GM19240 (cell line): ENCODE data around the gene ACSM6.

Experiments used
- DNase-seq: peaks from one replicate; pipeline ENCODE4 v3.0.0; 2011; ENCODE audit warnings: low spot score; ENCODE audit not compliant: insufficient read length

ACSM6 gene

DNA sequence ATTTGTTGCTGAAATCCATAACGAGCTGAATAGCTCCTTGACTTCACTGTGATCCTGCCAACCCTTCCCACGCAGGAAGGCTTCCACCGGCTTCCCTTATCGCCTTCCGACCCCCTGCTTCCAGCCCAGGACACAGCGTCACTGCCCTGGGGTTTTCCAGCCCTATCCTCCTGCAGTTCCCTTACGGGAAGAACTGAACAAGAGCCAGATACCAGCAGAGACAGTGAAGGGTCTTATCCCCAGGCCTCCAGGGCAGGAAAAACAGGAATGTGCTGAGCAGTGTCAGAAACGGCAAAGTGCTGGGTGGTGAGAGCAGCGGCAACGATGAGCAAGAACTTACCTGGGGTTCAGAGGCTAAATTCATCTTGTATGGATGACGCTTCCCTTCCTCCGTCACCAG lies 74.4 kb downstream of the ACSM6 start:
- DNase-seq, result no peak

- no peak for DNase-seq
Observed at GRCh38 chr10:95273393-95274312, 79.6 kb downstream of the ACSM6 start.

DNA sequence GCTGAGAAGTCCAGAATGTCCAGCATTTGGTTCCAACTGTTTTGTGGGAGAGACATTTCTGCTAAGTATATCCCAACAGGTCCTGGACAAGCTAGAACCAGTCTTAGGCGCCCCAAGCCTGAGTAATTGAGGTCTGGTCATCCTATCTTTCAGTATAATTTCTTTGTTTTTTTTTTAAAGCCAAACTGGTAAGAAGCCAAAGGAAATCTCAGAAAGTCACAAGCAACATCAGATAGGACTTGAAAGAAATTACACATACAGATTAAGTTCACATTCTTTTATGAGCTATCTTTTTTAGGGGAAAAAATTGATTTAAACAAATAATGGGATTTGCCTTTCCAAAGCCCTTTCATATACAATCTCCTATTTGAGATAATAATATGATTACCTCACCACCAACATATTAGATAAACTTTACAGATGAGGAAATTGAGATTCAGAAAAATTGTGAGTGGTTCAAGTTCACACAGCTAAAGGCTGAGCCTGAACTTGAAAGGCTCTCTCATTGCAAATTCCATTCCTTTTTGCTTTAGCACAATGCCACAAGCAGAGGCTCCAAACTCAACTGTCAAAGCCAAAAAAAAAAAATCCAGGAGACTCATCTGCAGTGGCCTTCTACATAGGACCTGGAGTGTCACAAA lies 81.8 kb downstream of the ACSM6 start:
- no peak for DNase-seq

DNA sequence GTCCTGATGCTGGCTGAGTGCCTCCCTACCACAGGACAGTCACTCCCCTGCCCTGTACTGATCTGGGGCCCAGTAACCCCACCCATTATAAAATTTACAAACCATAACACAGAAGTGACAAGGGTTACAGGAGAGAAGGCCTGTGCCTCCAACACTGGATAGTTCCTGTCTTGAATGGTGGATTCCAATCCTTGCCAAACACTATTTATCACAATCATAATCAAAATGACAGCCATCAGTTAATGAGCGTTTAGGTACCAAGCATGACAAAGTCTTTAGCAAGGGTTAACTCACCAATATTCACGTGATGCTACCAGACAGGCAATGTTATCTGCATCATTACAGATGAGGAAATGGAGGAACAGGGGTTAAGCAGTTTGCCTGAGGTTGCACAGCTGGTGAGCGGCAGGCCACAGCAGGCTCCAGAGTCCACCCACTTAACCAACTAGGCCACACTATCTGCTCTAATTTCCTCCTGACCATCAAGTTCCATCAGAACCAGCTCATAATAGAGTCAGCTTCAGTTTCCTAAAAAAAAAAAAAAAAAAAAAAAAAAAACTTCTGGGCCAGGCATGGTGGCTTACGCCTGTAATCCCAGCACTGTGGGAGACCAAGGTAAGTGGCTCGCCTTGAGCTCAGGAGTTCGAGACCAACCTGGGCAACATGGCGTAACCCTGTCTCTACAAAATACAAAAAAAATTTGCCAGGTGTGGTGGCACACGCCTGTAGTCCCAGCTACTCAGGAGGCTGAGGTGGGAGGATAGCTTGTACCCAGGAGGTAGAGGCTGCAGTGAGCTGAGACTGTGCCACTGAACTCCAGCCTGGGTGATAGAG lies 82.5 kb downstream of the ACSM6 start:
- DNase-seq, result no peak

DNA sequence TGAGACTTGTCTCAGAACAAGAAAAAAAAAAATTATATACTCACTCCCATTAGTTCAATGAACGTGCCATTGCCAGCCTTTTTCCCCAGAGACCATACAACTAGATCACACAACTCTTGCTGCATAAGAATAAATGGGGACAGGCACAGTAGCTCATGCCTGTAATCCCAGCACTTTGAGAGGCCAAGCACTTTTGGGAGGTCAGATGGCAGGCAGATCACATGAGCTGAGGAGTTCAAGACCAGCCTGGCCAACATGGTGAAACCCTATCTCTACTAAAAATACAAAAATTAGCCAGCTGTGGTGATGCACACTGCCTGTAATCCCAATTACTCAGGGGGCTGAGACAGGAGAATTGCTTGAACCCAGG lies 83.1 kb downstream of the ACSM6 start:
- no peak for DNase-seq

- no peak for DNase-seq
Observed at GRCh38 chr10:95277614-95278013, 83.6 kb downstream of the ACSM6 start.
